ENCODE measurements around the gene P2RX1. TPM values are rescaled to one million over a fixed set of nuclear protein-coding genes. Genes with fewer than 3 reads are reported as not detected.
"Not testable (repeated sequence)": the region's sequence is repeated elsewhere in the genome, so short reads cannot be mapped to it uniquely, and the experiment has no call there.

Gene P2RX1
- total and polyA plus RNA-seq, 5 donors from 2014 or later, result 2.3 TPM; not detected in 4

- no peaks in the 10 kb centered on the region for H3K27me3 Mint-ChIP-seq
- Histone ChIP-seq H3K9me3 (ENCODE audit: control insufficient read depth in 2 of 2, low read length in 2 of 2) (no peaks in the 10 kb centered on the region), H3K4me1 (ENCODE audit: control insufficient read depth, insufficient read depth, low read length, poor library complexity, severe bottlenecking) (no peaks in the 10 kb centered on the region), H3K27ac (ENCODE audit: insufficient read depth, low read length, poor library complexity, severe bottlenecking) (no peak overlapping the region), H3K36me3 (ENCODE audit: control insufficient read depth, insufficient read depth, low read length) (peaks cover 67% of the 10 kb centered on the region), H3K4me3 (ENCODE audit: low read depth, low read length) (no peak overlapping the region), H3K27me3 (ENCODE audit: control insufficient read depth, insufficient read depth, low read length) (no peaks in the 10 kb centered on the region)
- peaks cover 21% of the 10 kb centered on the region for H3K36me3 Mint-ChIP-seq
- DNase-seq (no peak), ATAC-seq (ENCODE audit: low read depth in 2 of 2) (no peak)
- H3K4me1 Mint-ChIP-seq, result peaks cover 0 to 3% (median 0%) of the 10 kb centered on the region in 4 donors
- no peak overlapping the region for H3K27ac Mint-ChIP-seq
- H3K4me3 Mint-ChIP-seq, result no peak overlapping the region
- H3K9me3 Mint-ChIP-seq, result no peaks in the 10 kb centered on the region
Measured at GRCh38 chr17:3949418-3949817, 33.2 kb upstream of the P2RX1 start.

GRCh38 chr17:3948551-3948950, 32.3 kb upstream of the P2RX1 start:
- H3K9me3 Mint-ChIP-seq; H3K9me3 ChIP-seq (ENCODE audit: control insufficient read depth in 2 of 2, low read length in 2 of 2); H3K27ac Mint-ChIP-seq; H3K27me3 ChIP-seq (ENCODE audit: control insufficient read depth, insufficient read depth, low read length); DNase-seq; H3K27me3 Mint-ChIP-seq; H3K4me1 ChIP-seq (ENCODE audit: control insufficient read depth, insufficient read depth, low read length, poor library complexity, severe bottlenecking); H3K4me3 Mint-ChIP-seq; H3K4me3 ChIP-seq (ENCODE audit: low read depth, low read length); H3K27ac ChIP-seq (ENCODE audit: insufficient read depth, low read length, poor library complexity, severe bottlenecking); ATAC-seq (ENCODE audit: low read depth in 2 of 2); H3K4me1 Mint-ChIP-seq: not testable (repeated sequence)
- H3K36me3 Mint-ChIP-seq, result peaks cover 27% of the 10 kb centered on the region
- peaks cover 71% of the 10 kb centered on the region for H3K36me3 ChIP-seq (ENCODE audit: control insufficient read depth, insufficient read depth, low read length)

GRCh38 chr17:3947318-3947810, 31.1 kb upstream of the P2RX1 start:
- no peak for ATAC-seq (ENCODE audit: low read depth in 2 of 2)
- Histone ChIP-seq H3K27ac (ENCODE audit: insufficient read depth, low read length, poor library complexity, severe bottlenecking) (no peak overlapping the region), H3K9me3 (ENCODE audit: control insufficient read depth in 2 of 2, low read length in 2 of 2) (no peaks in the 10 kb centered on the region), H3K36me3 (ENCODE audit: control insufficient read depth, insufficient read depth, low read length) (peaks cover 79% of the 10 kb centered on the region), H3K27me3 (ENCODE audit: control insufficient read depth, insufficient read depth, low read length) (no peaks in the 10 kb centered on the region), H3K4me3 (ENCODE audit: low read depth, low read length) (no peak overlapping the region), H3K4me1 (ENCODE audit: control insufficient read depth, insufficient read depth, low read length, poor library complexity, severe bottlenecking) (no peaks in the 10 kb centered on the region)
- Mint-ChIP-seq H3K4me3 (no peak overlapping the region), H3K9me3 (no peaks in the 10 kb centered on the region), H3K36me3 (peaks cover 28% of the 10 kb centered on the region), H3K27ac (peak overlapping the region in 1 of 3 donors; percentile 26), H3K4me1 (no peaks in the 10 kb centered on the region), H3K27me3 (no peaks in the 10 kb centered on the region)
- DNase-seq, result no peak

GRCh38 chr17:3946711-3947235, 30.5 kb upstream of the P2RX1 start:
- no peaks in the 10 kb centered on the region for H3K9me3 Mint-ChIP-seq
- peaks cover 28% of the 10 kb centered on the region for H3K36me3 Mint-ChIP-seq

GRCh38 chr17:3944485-3945388, 28.5 kb upstream of the P2RX1 start:
- Histone ChIP-seq H3K36me3 (ENCODE audit: control insufficient read depth, insufficient read depth, low read length) (peaks cover 88% of the 10 kb centered on the region), H3K27ac (ENCODE audit: insufficient read depth, low read length, poor library complexity, severe bottlenecking) (no peak overlapping the region), H3K4me3 (ENCODE audit: low read depth, low read length) (no peak overlapping the region), H3K9me3 (ENCODE audit: control insufficient read depth in 2 of 2, low read length in 2 of 2) (no peaks in the 10 kb centered on the region), H3K27me3 (ENCODE audit: control insufficient read depth, insufficient read depth, low read length) (no peaks in the 10 kb centered on the region), H3K4me1 (ENCODE audit: control insufficient read depth, insufficient read depth, low read length, poor library complexity, severe bottlenecking) (no peaks in the 10 kb centered on the region)
- Mint-ChIP-seq H3K36me3 (peaks cover 33% of the 10 kb centered on the region), H3K27me3 (no peaks in the 10 kb centered on the region), H3K4me1 (no peaks in the 10 kb centered on the region), H3K9me3 (no peaks in the 10 kb centered on the region), H3K27ac (no peak overlapping the region), H3K4me3 (no peak overlapping the region)
- DNase-seq, result peak in 1 of 3 donors; percentile 29
- peak; percentile 46 to 72 for ATAC-seq (ENCODE audit: low read depth in 2 of 2)

More at GRCh38 chr17:3946711-3947235, 30.5 kb upstream of the P2RX1 start:
- H3K27ac Mint-ChIP-seq, result peak overlapping the region in 1 of 3 donors; percentile 26
- ATAC-seq (ENCODE audit: low read depth in 2 of 2), result no peak
- H3K27ac ChIP-seq (ENCODE audit: insufficient read depth, low read length, poor library complexity, severe bottlenecking), result no peak overlapping the region
- H3K9me3 ChIP-seq (ENCODE audit: control insufficient read depth in 2 of 2, low read length in 2 of 2), result no peaks in the 10 kb centered on the region
- no peak overlapping the region for H3K4me3 Mint-ChIP-seq
- no peaks in the 10 kb centered on the region for H3K27me3 Mint-ChIP-seq
- no peak overlapping the region for H3K4me3 ChIP-seq (ENCODE audit: low read depth, low read length)
- peaks cover 84% of the 10 kb centered on the region for H3K36me3 ChIP-seq (ENCODE audit: control insufficient read depth, insufficient read depth, low read length)
- no peaks in the 10 kb centered on the region for H3K27me3 ChIP-seq (ENCODE audit: control insufficient read depth, insufficient read depth, low read length)
- no peaks in the 10 kb centered on the region for H3K4me1 ChIP-seq (ENCODE audit: control insufficient read depth, insufficient read depth, low read length, poor library complexity, severe bottlenecking)
- no peaks in the 10 kb centered on the region for H3K4me1 Mint-ChIP-seq
- no peak for DNase-seq

GRCh38 chr17:3943240-3943891, 27.1 kb upstream of the P2RX1 start:
- no peak overlapping the region for H3K27ac ChIP-seq (ENCODE audit: insufficient read depth, low read length, poor library complexity, severe bottlenecking)
- H3K4me1 ChIP-seq (ENCODE audit: control insufficient read depth, insufficient read depth, low read length, poor library complexity, severe bottlenecking), result no peaks in the 10 kb centered on the region
- no peaks in the 10 kb centered on the region for H3K4me1 Mint-ChIP-seq
- peaks cover 88% of the 10 kb centered on the region for H3K36me3 ChIP-seq (ENCODE audit: control insufficient read depth, insufficient read depth, low read length)
- H3K36me3 Mint-ChIP-seq, result peaks cover 32% of the 10 kb centered on the region
- ATAC-seq (ENCODE audit: low read depth in 2 of 2) (no peak), DNase-seq (no peak)
- H3K27me3 Mint-ChIP-seq, result no peaks in the 10 kb centered on the region
- no peak overlapping the region for H3K4me3 Mint-ChIP-seq
- peak overlapping the region in 1 of 3 donors; percentile 26 for H3K27ac Mint-ChIP-seq
- H3K9me3 ChIP-seq (ENCODE audit: control insufficient read depth in 2 of 2, low read length in 2 of 2), result no peaks in the 10 kb centered on the region
- no peaks in the 10 kb centered on the region for H3K9me3 Mint-ChIP-seq
- H3K27me3 ChIP-seq (ENCODE audit: control insufficient read depth, insufficient read depth, low read length), result no peaks in the 10 kb centered on the region
- no peak overlapping the region for H3K4me3 ChIP-seq (ENCODE audit: low read depth, low read length)

- no peak overlapping the region for H3K27ac ChIP-seq (ENCODE audit: insufficient read depth, low read length, poor library complexity, severe bottlenecking)
- Mint-ChIP-seq H3K9me3 (no peaks in the 10 kb centered on the region), H3K36me3 (peaks cover 48% of the 10 kb centered on the region)
Measured at GRCh38 chr17:3940965-3941698, 24.9 kb upstream of the P2RX1 start.

More at GRCh38 chr17:3940965-3941698, 24.9 kb upstream of the P2RX1 start:
- Mint-ChIP-seq H3K27ac (no peak overlapping the region), H3K27me3 (no peaks in the 10 kb centered on the region), H3K4me1 (peaks cover 0 to 7% (median 2%) of the 10 kb centered on the region in 4 donors), H3K4me3 (no peak overlapping the region)
- no peaks in the 10 kb centered on the region for H3K4me1 ChIP-seq (ENCODE audit: control insufficient read depth, insufficient read depth, low read length, poor library complexity, severe bottlenecking)
- ATAC-seq (ENCODE audit: low read depth in 2 of 2) (no peak), DNase-seq (no peak)
- no peaks in the 10 kb centered on the region for H3K27me3 ChIP-seq (ENCODE audit: control insufficient read depth, insufficient read depth, low read length)
- no peaks in the 10 kb centered on the region for H3K9me3 ChIP-seq (ENCODE audit: control insufficient read depth in 2 of 2, low read length in 2 of 2)
- peaks cover 88% of the 10 kb centered on the region for H3K36me3 ChIP-seq (ENCODE audit: control insufficient read depth, insufficient read depth, low read length)
- no peak overlapping the region for H3K4me3 ChIP-seq (ENCODE audit: low read depth, low read length)
